Calu3 (cell line): Measurements from ENCODE around the gene FGB. TPM values are rescaled to one million over a fixed set of nuclear protein-coding genes. Genes with fewer than 3 reads are reported as not detected.

ENCODE experiments used
- BruUV-seq: library from RNA; stranded (reverse); fragments of 400-500 nt; replicated peaks from 2 replicates; lab custom pipeline; 2021; lab: Mats Ljungman, UMichigan
- CTCF ChIA-PET: fragments of 300-600 bp; sonication (Branson Sonifier 250); formaldehyde crosslinking; loops from one replicate; lab custom pipeline; 2022; ENCODE audit warnings: antibody characterized with exemption; lab: Charles Lee
- DNase-seq: peaks from one replicate; pipeline ENCODE4 v3.0.0; 2022
- H3K27ac Mint-ChIP-seq: one replicate; pipeline ENCODE4 v1.8.0; 2022; ENCODE audit warnings: mixed read lengths; ENCODE audit not compliant: unreplicated experiment
- H3K27me3 Mint-ChIP-seq: one replicate; pipeline ENCODE4 v1.8.0; 2022; ENCODE audit warnings: mixed read lengths; ENCODE audit not compliant: unreplicated experiment
- H3K36me3 Mint-ChIP-seq: one replicate; pipeline ENCODE4 v1.8.0; 2022; ENCODE audit warnings: mild to moderate bottlenecking, moderate library complexity, mixed read lengths; ENCODE audit not compliant: insufficient read depth, unreplicated experiment
- H3K4me1 Mint-ChIP-seq: one replicate; pipeline ENCODE4 v1.8.0; 2022; ENCODE audit warnings: mild to moderate bottlenecking, low read depth, mixed read lengths; ENCODE audit not compliant: unreplicated experiment
- H3K4me3 Mint-ChIP-seq: one replicate; pipeline ENCODE4 v1.8.0; 2022; ENCODE audit warnings: mild to moderate bottlenecking, low read depth, moderate library complexity, mixed read lengths; ENCODE audit not compliant: unreplicated experiment
- H3K9me3 Mint-ChIP-seq: one replicate; pipeline ENCODE4 v1.8.0; 2022; ENCODE audit warnings: low read depth, mixed read lengths; ENCODE audit not compliant: unreplicated experiment
- CTCF ChIP-seq: fragments of 200-600 bp; IDR thresholded peaks from one replicate; pipeline ENCODE4 v1.8.0; 2022; ENCODE audit warnings: antibody characterized with exemption; ENCODE audit not compliant: unreplicated experiment
- intact Hi-C: fragments of 100-400 bp; cut with micrococcal nuclease; formaldehyde crosslinking; loops from one replicate; pipeline ENCODE4 v1.10.0; 2022; ENCODE audit not compliant: unreplicated experiment
- total RNA-seq: library from RNA; stranded (reverse); gene quantifications from 2 replicates; pipeline ENCODE4 v1.2.3, GENCODE V29; 2022

The FGB gene
- total RNA-seq, 1 experiment from 2014 or later, result 0.38 TPM

GRCh38 chr4:154603033-154603943 lies 40.5 kb downstream of the FGB start:
- Mint-ChIP-seq H3K27me3 (no peaks in the 10 kb centered on the region), H3K4me1 (peaks cover 19% of the 10 kb centered on the region), H3K27ac (no peak overlapping the region), H3K36me3 (no peaks in the 10 kb centered on the region), H3K9me3 (no peaks in the 10 kb centered on the region), H3K4me3 (no peak overlapping the region)
- BruUV-seq, result no TSS peak
- CTCF ChIA-PET, result no interaction called here
- intact Hi-C loops, result no loop called here
- no peak for DNase-seq
- TF ChIP-seq CTCF, result no peak

- no TSS peak for BruUV-seq
These were observed 41.9 kb downstream of the FGB start for GRCh38 chr4:154604696-154605200.

GRCh38 chr4:154606728-154607723 lies 44.2 kb downstream of the FGB start:
- CTCF ChIA-PET, result no interaction called here
- no peak for TF ChIP-seq CTCF
- Mint-ChIP-seq H3K4me1 (peaks cover 18% of the 10 kb centered on the region), H3K4me3 (no peak overlapping the region), H3K27me3 (no peaks in the 10 kb centered on the region), H3K27ac (no peak overlapping the region), H3K36me3 (no peaks in the 10 kb centered on the region), H3K9me3 (no peaks in the 10 kb centered on the region)
- no TSS peak for BruUV-seq
- intact Hi-C loops, result no loop called here
- no peak for DNase-seq

More at GRCh38 chr4:154604696-154605200, 41.9 kb downstream of the FGB start:
- H3K4me1 Mint-ChIP-seq, result peaks cover 19% of the 10 kb centered on the region
- DNase-seq, result no peak
- no peaks in the 10 kb centered on the region for H3K36me3 Mint-ChIP-seq
- CTCF ChIA-PET, result no interaction called here
- intact Hi-C loops, result no loop called here
- no peak overlapping the region for H3K4me3 Mint-ChIP-seq
- TF ChIP-seq CTCF, result no peak
- no peak overlapping the region for H3K27ac Mint-ChIP-seq
- H3K27me3 Mint-ChIP-seq, result no peaks in the 10 kb centered on the region
- no peaks in the 10 kb centered on the region for H3K9me3 Mint-ChIP-seq
